Colon (tissue), 2 donors: Measurements from ENCODE around the gene MOV10L1.
"Not testable (repeated sequence)": the region's sequence is repeated elsewhere in the genome, so short reads cannot be mapped to it uniquely, and the experiment has no call there.

ENCODE experiments used
- FAIRE-seq: peaks from 2 replicates; lab custom pipeline; 2012; peaks lifted over from hg19 to GRCh38; lab: Jason Lieb, UNC
- donor health status: control.
- donor health status: control.

MOV10L1 gene

DNA sequence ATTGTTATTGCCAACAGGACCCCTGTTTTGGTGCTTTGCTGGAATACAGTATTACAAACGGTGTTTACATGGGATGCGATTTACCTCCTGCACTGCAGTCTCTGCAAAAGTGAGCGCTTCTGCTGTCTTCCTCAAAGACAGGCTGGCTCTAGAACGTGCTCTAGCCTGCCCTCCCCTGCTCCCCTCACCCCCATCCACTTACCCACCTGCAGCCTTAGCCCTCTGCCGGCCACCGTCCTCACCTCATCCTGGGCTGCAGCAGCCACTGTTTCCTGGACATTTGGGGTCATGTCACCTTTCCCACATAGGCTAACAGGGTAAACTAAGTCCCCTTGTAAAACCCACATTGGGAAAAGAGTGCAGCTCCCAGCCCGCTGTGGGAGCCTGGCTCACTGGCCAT lies 71.1 kb downstream of the MOV10L1 start:
- no peak for FAIRE-seq

- no peak for FAIRE-seq
These were observed 71.9 kb downstream of the MOV10L1 start for GRCh38 chr22:50161508-50162390.

- FAIRE-seq = no peak
These were observed 72.7 kb downstream of the MOV10L1 start for GRCh38 chr22:50162391-50162956.

DNA sequence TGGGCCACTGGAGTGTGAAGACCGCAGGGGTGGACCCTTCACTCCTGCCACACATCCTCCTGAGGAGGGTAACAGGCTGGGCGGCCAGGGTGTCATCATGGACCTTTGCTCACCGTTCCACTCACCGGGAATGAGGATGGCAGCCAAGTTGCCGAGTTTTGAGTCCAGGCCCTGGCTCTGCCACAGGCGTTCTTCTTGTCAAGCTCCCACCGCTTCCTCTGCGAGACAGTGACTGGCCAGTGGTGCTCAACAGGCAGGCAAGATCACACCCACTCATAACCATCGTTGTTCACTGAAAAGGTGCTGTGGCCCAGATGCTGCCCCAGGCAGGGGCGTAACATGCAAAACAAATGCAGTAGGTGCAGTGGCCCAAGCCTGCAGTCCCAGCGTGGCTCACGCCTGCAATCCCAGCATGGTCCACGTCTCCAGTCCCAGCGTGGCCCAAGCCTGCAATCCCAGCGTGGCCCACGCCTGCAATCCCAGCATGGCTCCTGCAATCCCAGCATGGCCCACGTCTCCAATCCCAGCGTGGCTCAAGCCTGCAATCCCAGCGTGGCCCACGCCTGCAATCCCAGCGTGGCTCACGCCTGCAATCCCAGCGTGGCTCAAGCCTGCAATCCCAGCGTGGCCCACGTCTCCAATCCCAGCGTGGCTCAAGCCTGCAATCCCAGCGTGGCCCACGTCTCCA lies 75.8 kb downstream of the MOV10L1 start:
- FAIRE-seq = no peak

DNA sequence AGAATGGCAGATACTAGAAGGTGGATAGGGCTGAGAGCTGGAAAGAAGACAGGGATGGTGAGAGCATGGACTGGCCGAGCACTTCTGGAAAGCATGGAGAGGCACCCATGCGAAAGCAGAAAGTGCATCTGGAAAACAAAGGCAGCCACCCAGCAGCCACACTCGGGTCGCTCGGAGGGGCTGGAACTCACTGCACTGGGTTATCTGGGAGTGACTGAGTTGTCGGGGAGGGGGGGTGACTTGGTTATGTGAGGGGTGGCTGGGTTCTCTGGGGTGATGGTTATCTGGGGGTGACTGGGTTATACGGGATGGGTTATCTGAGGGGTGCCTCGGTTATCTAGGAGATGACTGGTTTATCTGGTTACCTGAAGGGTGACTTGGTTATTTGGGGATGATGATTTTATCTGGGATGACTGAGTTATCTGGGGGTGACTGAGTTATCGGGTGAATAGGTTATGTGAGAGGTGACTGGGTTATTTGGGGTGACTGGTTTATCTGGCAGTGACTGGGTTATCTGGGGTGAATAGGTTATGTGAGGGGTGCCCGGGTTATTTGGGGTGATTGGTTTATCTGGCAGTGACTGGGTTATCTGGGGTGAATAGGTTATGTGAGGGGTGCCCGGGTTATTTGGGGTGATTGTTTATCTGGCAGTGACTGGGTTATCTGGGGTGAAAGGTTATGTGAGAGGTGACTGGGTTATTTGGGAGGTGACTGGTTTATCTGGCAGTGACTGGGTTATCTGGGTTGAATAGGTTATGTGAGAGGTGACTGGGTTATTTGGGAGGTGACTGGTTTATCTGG lies 78.1 kb downstream of the MOV10L1 start:
- no peak for FAIRE-seq

- FAIRE-seq = not testable (repeated sequence)
These were observed 78.8 kb downstream of the MOV10L1 start for GRCh38 chr22:50168490-50169180.

DNA sequence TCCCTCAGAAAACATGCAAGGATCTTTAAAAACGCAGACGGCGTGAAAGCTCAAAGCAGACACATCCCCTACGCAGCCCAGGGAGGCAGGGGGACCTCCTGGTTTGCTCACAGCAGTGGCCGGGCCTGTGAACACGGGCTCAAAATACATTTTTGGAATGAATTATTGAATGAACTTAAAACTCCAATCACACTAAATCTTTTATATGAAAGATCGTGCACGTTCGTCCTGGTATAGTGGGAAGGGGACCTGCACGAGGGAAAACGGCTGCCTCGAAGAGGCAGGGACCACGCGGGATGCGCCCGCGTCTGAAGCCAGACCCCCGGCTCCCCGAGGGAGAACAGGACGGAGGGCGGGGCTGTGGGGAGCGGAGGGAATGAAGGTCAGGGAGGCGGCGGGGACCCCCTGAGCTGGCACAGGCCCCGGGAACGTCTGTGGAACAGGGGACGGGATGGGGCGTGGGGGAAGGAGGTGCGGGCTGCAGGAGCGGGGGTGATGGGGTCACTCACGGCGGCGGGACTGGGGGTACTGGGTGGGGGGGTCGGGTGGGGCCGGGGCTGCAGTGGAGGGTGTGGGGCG lies 79.5 kb downstream of the MOV10L1 start:
- FAIRE-seq = no peak

DNA sequence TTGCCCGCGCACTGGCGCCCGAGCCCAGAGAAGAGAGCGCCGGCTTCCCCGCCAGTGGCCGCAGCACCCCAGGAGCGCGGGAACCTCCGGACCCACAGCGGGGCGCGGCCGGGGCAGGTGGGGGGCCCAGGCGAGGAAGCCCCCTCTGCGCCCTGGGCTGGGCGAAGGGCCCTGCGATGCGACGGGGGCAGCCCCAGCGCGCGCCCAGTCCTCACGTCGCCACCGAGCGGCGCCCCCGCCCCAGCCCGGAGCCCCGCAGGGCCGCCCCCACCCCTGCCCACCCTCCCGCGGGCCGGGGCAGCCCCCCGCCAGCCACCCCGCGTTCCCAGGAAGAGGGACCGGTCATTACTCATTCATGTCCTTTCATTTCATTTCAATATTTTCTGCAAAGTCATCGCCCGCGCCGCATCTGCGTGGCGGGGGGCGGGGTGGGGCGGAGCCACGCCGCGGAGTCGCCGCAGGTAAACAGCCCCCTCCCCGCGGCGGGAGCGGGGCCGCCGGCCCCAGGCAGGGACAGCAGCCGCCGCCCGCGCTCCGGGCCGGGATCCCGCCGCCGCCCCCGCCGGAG lies 80.1 kb downstream of the MOV10L1 start:
- FAIRE-seq = no peak

DNA sequence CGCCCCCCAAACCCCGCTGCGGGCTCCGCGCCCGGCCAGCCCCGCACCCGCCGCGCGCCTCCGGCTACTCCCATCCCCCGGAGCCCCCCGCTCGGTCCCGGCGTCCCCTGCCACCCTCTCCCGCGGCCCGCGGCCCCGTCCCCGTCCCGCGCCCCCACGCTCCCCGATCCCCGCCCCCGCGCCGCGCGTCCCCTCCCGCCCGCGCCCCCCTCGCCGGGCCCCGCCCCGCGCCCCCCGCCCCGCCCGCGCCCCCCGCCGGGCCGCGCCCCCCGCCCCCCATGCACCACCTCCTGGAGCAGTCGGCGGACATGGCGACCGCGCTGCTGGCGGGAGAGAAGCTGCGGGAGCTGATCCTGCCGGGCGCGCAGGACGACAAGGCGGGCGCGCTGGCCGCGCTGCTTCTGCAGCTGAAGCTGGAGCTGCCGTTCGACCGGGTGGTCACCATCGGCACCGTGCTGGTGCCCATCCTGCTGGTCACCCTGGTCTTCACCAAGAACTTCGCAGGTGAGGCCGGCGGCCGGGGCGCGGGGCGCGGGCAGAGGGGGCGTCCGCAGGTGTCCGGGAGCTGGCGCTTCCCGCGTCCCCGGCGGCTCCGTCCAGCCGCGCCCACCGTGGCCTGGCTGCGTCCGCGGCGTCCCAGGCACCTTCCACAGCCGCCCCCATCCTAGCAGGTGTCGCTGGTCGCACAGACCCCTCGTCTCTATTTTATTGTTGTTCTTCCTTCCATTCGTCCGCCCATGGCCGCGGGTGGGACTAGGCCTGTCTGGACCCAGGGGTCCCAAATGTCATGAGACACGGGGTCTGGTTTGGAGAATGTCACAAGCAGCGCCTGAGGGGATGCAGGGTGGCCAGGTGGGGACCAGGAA lies 80.9 kb downstream of the MOV10L1 start, which contains the start of gene PANX2:
TSS of gene PANX2 (plus strand) at position 279 of the 866 bp plus-strand sequence. CDS start at position 279, 0 bp downstream.
- no peak for FAIRE-seq

GRCh38 chr22:50171319-50171964 lies 81.6 kb downstream of the MOV10L1 start:
- FAIRE-seq = no peak

DNA sequence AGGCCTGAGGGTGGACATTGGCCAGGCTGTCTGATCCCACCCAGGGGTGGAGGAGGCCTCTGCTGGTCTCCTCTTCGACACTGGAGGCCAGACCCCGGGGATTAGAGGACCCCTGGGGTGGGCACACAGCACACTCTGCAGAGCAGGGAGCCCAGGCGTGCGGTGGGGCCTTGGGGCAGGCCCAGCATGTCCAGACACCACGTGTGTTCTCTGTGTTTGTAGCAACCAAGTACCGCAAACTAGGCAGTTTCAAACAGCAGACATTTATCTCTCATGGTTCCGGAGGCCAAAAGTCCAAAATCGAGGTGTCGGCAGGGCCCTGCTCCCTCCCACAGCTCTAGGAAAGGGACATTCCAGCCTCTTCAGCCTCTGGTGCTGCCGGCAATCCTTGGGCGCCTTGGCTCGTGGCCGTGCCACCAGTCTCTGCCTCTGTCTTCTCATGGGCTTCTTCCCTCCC lies 82.2 kb downstream of the MOV10L1 start:
- FAIRE-seq = no peak

GRCh38 chr22:50173311-50173982 lies 83.6 kb downstream of the MOV10L1 start:
- FAIRE-seq = no peak

DNA sequence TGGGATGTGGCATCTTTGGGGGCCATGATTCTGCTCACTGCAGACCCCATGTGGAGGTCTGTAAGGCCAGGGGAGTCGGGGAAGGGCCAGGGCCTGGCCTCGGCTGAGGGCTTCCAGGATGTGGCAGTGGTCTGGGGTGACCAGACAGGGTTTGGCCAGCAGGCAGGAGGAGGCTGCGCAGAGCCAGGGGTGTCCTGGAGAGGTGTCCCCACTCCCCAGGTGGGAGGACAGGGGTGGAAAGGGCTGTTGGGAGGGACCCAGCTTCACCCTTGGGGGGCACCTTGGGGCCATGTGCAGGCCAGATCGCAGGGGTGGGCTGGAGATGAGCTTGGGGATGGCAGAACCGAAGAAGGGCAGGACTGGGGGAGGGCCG lies 84.2 kb downstream of the MOV10L1 start:
- FAIRE-seq = no peak

GRCh38 chr22:50174382-50175190 lies 84.8 kb downstream of the MOV10L1 start:
- no peak for FAIRE-seq

DNA sequence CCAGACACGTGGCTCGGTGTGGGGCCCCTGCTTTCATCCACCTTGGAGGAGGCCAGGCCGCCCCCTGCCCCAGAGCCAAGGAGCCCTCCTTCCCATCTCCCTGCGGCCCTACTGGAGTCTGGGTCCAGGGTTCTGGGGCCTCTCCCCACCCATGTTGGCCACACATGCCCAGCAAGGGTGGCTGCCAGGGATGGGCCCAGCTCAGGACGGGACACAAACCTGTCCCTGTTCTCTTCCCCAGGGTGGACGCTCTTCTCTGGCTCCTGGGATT lies 85.3 kb downstream of the MOV10L1 start:
- no peak for FAIRE-seq

- no peak for FAIRE-seq
These were observed 86.4 kb downstream of the MOV10L1 start for GRCh38 chr22:50175921-50176849.
